GM12892 (cell line): ENCODE data around the gene PDLIM1.
A peak's percentile ranks its signal among the peaks of the same experiment; 100 is the strongest.

Experiments used
- DNase-seq: peaks from one replicate; pipeline ENCODE4 v3.0.0; 2011; ENCODE audit not compliant: insufficient read length
- FAIRE-seq: peaks from 2 replicates; lab custom pipeline; 2011; peaks lifted over from hg19 to GRCh38; lab: Jason Lieb, UNC
- POLR2A ChIP-seq: IDR thresholded peaks from 2 replicates; pipeline ENCODE4 v1.6.1; 2011; ENCODE audit warnings: low read depth, low read length, control low read depth
- POLR2AphosphoS5 ChIP-seq: IDR thresholded peaks from 2 replicates; pipeline ENCODE4 v1.6.1; 2011; ENCODE audit warnings: low read depth, low read length, control low read depth
- TAF1 ChIP-seq: IDR thresholded peaks from 2 replicates; pipeline ENCODE4 v1.6.1; 2011; ENCODE audit warnings: low read depth, mild to moderate bottlenecking, control low read depth, low read length, borderline replicate concordance

PDLIM1 gene

GRCh38 chr10:95256268-95256667 is 34.5 kb downstream of the PDLIM1 start:
- DNase-seq (no peak), FAIRE-seq (no peak)
- TF ChIP-seq POLR2AphosphoS5 (no peak), TAF1 (no peak), POLR2A (no peak)

DNA sequence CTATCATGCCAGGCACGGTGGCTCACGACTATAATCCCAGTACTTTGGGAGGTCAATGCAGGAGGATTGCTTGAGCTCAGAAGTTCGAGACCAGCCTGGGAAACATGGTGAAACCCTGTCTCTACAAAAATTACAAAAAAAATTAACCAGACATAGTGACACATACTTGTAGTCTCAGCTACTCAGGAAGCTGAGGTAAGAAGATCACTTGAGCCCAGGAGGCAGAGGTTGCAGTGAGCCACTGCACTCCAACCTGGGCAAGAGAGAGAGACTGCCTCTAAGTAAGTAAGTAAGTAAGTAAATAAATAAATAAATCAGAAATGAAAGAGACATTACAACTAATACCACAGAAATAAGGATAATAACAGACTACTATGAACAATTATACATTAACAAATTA is 36.2 kb downstream of the PDLIM1 start:
- no peak for TF ChIP-seq POLR2AphosphoS5
- no peak for TF ChIP-seq TAF1
- no peak for TF ChIP-seq POLR2A
- no peak for FAIRE-seq
- DNase-seq: no peak

GRCh38 chr10:95253686-95254085 is 37.1 kb downstream of the PDLIM1 start:
- FAIRE-seq (no peak), DNase-seq (no peak)
- no peak for TF ChIP-seq TAF1
- TF ChIP-seq POLR2A: no peak
- TF ChIP-seq POLR2AphosphoS5: no peak

DNA sequence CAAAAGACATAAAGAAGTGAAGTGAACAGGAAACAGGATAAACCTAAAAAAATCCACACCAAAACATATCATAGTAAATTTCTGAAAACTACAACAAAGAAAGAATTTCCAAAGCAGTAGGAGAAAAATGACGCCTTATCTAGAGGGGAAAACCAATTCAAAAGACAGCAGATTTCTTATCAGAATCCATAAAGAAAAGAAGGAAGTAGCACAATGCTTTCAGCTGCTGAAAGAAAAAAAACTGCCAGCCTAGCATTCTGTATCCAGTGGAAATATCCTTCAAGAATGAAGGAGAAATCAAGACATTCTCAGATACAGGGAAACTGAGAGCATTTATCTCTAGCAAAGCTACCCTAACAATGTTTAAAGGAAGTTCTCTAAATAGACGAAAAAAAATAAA is 37.8 kb downstream of the PDLIM1 start:
- TF ChIP-seq TAF1: no peak
- TF ChIP-seq POLR2A: no peak
- no peak for TF ChIP-seq POLR2AphosphoS5
- FAIRE-seq: no peak
- no peak for DNase-seq

GRCh38 chr10:95250856-95251255 is 39.9 kb downstream of the PDLIM1 start:
- TF ChIP-seq POLR2A (no peak), POLR2AphosphoS5 (no peak), TAF1 (no peak)
- FAIRE-seq (no peak), DNase-seq (no peak)

DNA sequence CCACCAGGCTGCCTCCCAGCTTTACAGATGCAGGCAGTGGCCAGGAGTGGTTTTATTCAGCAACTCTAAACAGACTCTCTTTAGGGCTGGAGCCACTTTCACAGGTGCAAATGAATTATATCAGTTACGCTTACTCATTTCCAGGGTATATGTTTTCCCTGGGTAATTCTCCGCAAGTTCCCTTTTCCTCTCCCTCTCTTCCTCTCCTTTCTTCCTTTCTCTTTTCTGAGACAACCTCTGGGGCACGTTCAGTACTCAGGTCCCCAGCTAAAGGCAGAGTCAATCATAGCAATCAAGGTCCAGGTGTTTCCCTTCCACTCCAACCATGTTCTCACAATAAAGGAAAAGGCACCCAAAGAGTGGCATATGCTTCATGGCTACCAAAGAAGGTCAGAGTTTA is 41.3 kb downstream of the PDLIM1 start:
- DNase-seq (no peak), FAIRE-seq (no peak)
- no peak for TF ChIP-seq TAF1
- no peak for TF ChIP-seq POLR2A
- no peak for TF ChIP-seq POLR2AphosphoS5

DNA sequence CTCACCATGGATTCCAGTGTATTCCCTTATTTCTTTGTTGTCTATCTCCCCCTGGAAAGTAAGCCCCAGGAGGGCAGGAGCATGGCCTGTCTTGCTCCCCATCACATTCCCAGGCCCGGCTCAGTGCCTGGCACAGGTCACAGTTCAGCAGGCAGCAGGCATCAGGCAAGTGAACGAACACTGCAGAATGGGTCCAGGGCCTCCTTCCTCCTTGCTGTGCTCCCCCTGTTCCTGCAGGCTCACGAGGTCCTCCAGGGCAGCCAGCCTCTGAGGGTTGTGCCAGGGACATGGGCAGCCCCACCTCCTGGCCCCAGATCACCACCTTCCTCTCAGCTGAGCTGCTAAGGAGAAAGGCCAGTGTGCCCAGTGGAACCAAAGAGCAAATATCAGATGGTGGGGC is 41.8 kb downstream of the PDLIM1 start:
- no peak for FAIRE-seq

GRCh38 chr10:95247881-95248583 is 42.8 kb downstream of the PDLIM1 start:
- no peak for TF ChIP-seq TAF1
- TF ChIP-seq POLR2A: no peak
- no peak for TF ChIP-seq POLR2AphosphoS5
- FAIRE-seq: no peak
- no peak for DNase-seq

More for the DNA sequence above, 41.8 kb downstream of the PDLIM1 start:
- DNase-seq: no peak
- TF ChIP-seq TAF1 (no peak), POLR2AphosphoS5 (no peak), POLR2A (no peak)

GRCh38 chr10:95247200-95247880 is 43.5 kb downstream of the PDLIM1 start:
- FAIRE-seq (no peak), DNase-seq (no peak)
- TF ChIP-seq POLR2AphosphoS5: no peak
- TF ChIP-seq POLR2A: no peak
- TF ChIP-seq TAF1: no peak

DNA sequence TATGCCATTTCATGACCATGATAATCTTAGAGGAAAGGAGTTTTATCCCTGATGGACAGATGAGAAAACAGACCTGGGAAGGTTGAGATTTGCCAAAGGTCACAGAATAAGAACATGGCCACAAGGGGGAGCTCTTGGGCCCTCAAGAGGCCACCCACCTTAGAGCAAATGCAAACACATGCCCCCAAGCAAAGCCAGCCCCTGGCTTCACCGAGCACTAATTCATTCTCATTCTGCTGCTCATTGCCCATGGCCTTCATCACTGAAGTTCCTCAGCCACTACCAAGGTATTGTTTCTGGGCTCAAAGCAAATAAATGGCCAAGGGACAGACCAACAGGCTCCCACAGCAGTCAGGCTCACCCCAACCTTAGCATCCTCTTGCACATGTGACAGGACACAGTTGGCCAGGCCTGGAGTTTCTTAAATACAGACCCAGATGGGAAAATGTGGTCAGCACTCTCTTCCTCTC is 44.2 kb downstream of the PDLIM1 start:
- FAIRE-seq (peak; percentile 83), DNase-seq (no peak)

GRCh38 chr10:95245425-95246055 is 45.3 kb downstream of the PDLIM1 start:
- no peak for TF ChIP-seq TAF1
- TF ChIP-seq POLR2AphosphoS5: peak; percentile 27; the same call in 1 of the 2 replicates
- TF ChIP-seq POLR2A: no peak
- peak; percentile 95 for FAIRE-seq
- peak; percentile 36 for DNase-seq

More for the DNA sequence above, 44.2 kb downstream of the PDLIM1 start:
- TF ChIP-seq TAF1: no peak
- no peak for TF ChIP-seq POLR2A
- no peak for TF ChIP-seq POLR2AphosphoS5

DNA sequence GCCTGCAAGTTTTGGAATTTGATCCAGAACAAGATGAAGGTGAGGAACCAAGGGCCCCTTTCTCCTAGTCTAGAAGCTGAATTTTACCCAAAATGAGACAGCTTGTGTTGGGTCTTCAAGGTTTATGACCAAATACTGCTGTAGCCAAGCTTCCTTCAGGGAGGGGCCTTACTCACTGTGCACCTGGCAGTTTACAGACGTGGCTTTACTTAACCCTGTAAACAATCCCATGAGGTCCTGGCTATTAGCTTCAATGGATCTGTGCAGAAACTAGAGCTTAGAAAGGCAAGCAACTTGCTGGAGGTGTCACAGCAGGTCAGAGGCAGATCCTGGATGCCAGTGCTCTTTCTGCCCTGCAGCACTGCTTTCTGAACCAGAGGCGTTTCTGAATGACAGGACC is 46.7 kb downstream of the PDLIM1 start:
- no peak for FAIRE-seq
- DNase-seq: no peak
- TF ChIP-seq POLR2AphosphoS5 (no peak), TAF1 (no peak), POLR2A (no peak)
